Activated CD8-positive, alpha-beta memory T cell treated with anti-CD3 and anti-CD28 coated beads, Interleukin-2, amount 10 ng/mL, durations not matched to agents 7 days and 5 days (primary cell): ENCODE data around the gene BCL2L1. TPM values are rescaled to one million over a fixed set of nuclear protein-coding genes. Genes with fewer than 3 reads are reported as not detected.
"Not testable (repeated sequence)": the region's sequence is repeated elsewhere in the genome, so short reads cannot be mapped to it uniquely, and the experiment has no call there.

Experiments
- ATAC-seq: fragments of 150-1000 bp; cut with Tn5 transposase; one replicate; pipeline ENCODE4 v1.10.0; 2021; ENCODE audit warnings: moderate library complexity
- CTCF ChIA-PET: fragments of 350-600 bp; sonication (Branson Sonifier 250); formaldehyde crosslinking; loops from one replicate; lab custom pipeline; 2021; ENCODE audit warnings: antibody characterized with exemption; lab: Charles Lee
- DNase-seq: peaks from one replicate; pipeline ENCODE4 v3.0.0-alpha.2; 2020
- H3K27ac Mint-ChIP-seq: one replicate; pipeline ENCODE4 v1.8.0; 2021; ENCODE audit warnings: mild to moderate bottlenecking, mixed read lengths
- H3K27me3 Mint-ChIP-seq: one replicate; pipeline ENCODE4 v1.8.0; 2021; ENCODE audit warnings: mixed read lengths
- H3K36me3 Mint-ChIP-seq: one replicate; pipeline ENCODE4 v1.8.0; 2021; ENCODE audit warnings: mild to moderate bottlenecking, mixed read lengths
- H3K4me1 Mint-ChIP-seq: one replicate; pipeline ENCODE4 v1.8.0; 2021; ENCODE audit warnings: mixed read lengths
- H3K4me3 Mint-ChIP-seq: one replicate; pipeline ENCODE4 v1.8.0; 2021; ENCODE audit warnings: mild to moderate bottlenecking, moderate library complexity, mixed read lengths
- H3K9me3 Mint-ChIP-seq: one replicate; pipeline ENCODE4 v1.8.0; 2022; ENCODE audit warnings: low read depth, mixed read lengths
- total RNA-seq, 2 experiments: library from RNA; stranded (reverse); gene quantifications; one replicate each; pipeline ENCODE4 v1.2.3, GENCODE V29; 2021

The BCL2L1 gene
- total RNA-seq, 2 experiments from 2014 or later, result 69.8 to 121 TPM

GRCh38 chr20:31652917-31653396, 69.7 kb downstream of the BCL2L1 start:
- Mint-ChIP-seq H3K27me3 (peaks cover 48% of the 10 kb centered on the region), H3K9me3 (no peaks in the 10 kb centered on the region), H3K4me1 (no peaks in the 10 kb centered on the region), H3K4me3 (no peak overlapping the region), H3K36me3 (no peaks in the 10 kb centered on the region), H3K27ac (no peak overlapping the region)
- no peak for ATAC-seq
- CTCF ChIA-PET, result interaction anchor here (1.1 to 25.0 kb wide), 4 partner anchors 9 to 62 kb away, joined by 4 to 685 read pairs (median 6); partner anchors contain the start of gene BCL2L1
- DNase-seq, result no peak

- not testable (repeated sequence) for H3K9me3 Mint-ChIP-seq, H3K36me3 Mint-ChIP-seq, H3K27ac Mint-ChIP-seq, DNase-seq, H3K4me3 Mint-ChIP-seq, ATAC-seq, H3K4me1 Mint-ChIP-seq
- CTCF ChIA-PET, result interaction anchor here (1.4 to 25.0 kb wide), 3 partner anchors 12 to 67 kb away, joined by 3 to 685 read pairs (median 6); partner anchors contain the start of gene BCL2L1
- H3K27me3 Mint-ChIP-seq, result peaks cover 75% of the 10 kb centered on the region
These were observed 74.6 kb downstream of the BCL2L1 start for GRCh38 chr20:31648104-31648503.

- Mint-ChIP-seq H3K9me3 (no peaks in the 10 kb centered on the region), H3K4me3 (no peak overlapping the region), H3K4me1 (peaks cover 21% of the 10 kb centered on the region), H3K27me3 (peaks cover 72% of the 10 kb centered on the region), H3K36me3 (no peaks in the 10 kb centered on the region), H3K27ac (no peak overlapping the region)
- CTCF ChIA-PET, result interaction anchor here (0.7 to 6.4 kb wide), 5 partner anchors 11 to 78 kb away, joined by 3 to 38 read pairs (median 5); partner anchors contain the start of gene BCL2L1
- DNase-seq, result no peak
- ATAC-seq, result no peak
These were observed 78.0 kb downstream of the BCL2L1 start for GRCh38 chr20:31644701-31645100.

- Mint-ChIP-seq H3K36me3 (no peaks in the 10 kb centered on the region), H3K4me1 (peaks cover 21% of the 10 kb centered on the region)
- CTCF ChIA-PET, result interaction anchor here (1.5 to 6.4 kb wide), 4 partner anchors 9 to 83 kb away, joined by 3 to 38 read pairs (median 5); partner anchors contain the start of gene BCL2L1
These were observed 79.1 kb downstream of the BCL2L1 start for GRCh38 chr20:31643522-31643921.

GRCh38 chr20:31642837-31643236, 79.8 kb downstream of the BCL2L1 start:
- Mint-ChIP-seq H3K27ac (peak overlapping the region; percentile 16), H3K4me1 (peaks cover 21% of the 10 kb centered on the region), H3K4me3 (no peak overlapping the region), H3K36me3 (no peaks in the 10 kb centered on the region), H3K9me3 (no peaks in the 10 kb centered on the region), H3K27me3 (peaks cover 77% of the 10 kb centered on the region)
- CTCF ChIA-PET, result interaction anchor here (1.5 to 6.4 kb wide), 4 partner anchors 9 to 82 kb away, joined by 3 to 38 read pairs (median 5); partner anchors contain the start of gene BCL2L1
- DNase-seq (peak; percentile 49), ATAC-seq (no peak)

More at GRCh38 chr20:31643522-31643921, 79.1 kb downstream of the BCL2L1 start:
- no peak overlapping the region for H3K4me3 Mint-ChIP-seq
- ATAC-seq, result no peak
- peaks cover 76% of the 10 kb centered on the region for H3K27me3 Mint-ChIP-seq
- H3K9me3 Mint-ChIP-seq, result no peaks in the 10 kb centered on the region
- no peak overlapping the region for H3K27ac Mint-ChIP-seq
- no peak for DNase-seq

- ATAC-seq (peak; percentile 78), DNase-seq (peak; percentile 65)
- Mint-ChIP-seq H3K4me1 (peaks cover 21% of the 10 kb centered on the region), H3K9me3 (no peaks in the 10 kb centered on the region), H3K4me3 (no peak overlapping the region), H3K36me3 (no peaks in the 10 kb centered on the region), H3K27ac (no peak overlapping the region), H3K27me3 (peaks cover 66% of the 10 kb centered on the region)
- CTCF ChIA-PET, result interaction anchor here (0.8 to 6.4 kb wide), 10 partner anchors 11 to 97 kb away, joined by 3 to 38 read pairs (median 4); partner anchors contain the start of genes BCL2L1 and TPX2
These were observed 81.3 kb downstream of the BCL2L1 start for GRCh38 chr20:31641391-31641790.

GRCh38 chr20:31640259-31640658, 82.4 kb downstream of the BCL2L1 start:
- CTCF ChIA-PET, result interaction anchor here (0.5 to 6.4 kb wide), 6 partner anchors 8 to 89 kb away, joined by 3 to 38 read pairs (median 6); partner anchors contain the start of gene BCL2L1
- Mint-ChIP-seq H3K27me3 (peaks cover 65% of the 10 kb centered on the region), H3K36me3 (no peaks in the 10 kb centered on the region), H3K4me1 (peaks cover 21% of the 10 kb centered on the region), H3K9me3 (no peaks in the 10 kb centered on the region), H3K4me3 (no peak overlapping the region), H3K27ac (no peak overlapping the region)
- ATAC-seq (no peak), DNase-seq (no peak)

- Mint-ChIP-seq H3K27ac (no peak overlapping the region), H3K4me3 (no peak overlapping the region), H3K9me3 (no peaks in the 10 kb centered on the region), H3K4me1 (peaks cover 21% of the 10 kb centered on the region), H3K36me3 (no peaks in the 10 kb centered on the region), H3K27me3 (peaks cover 58% of the 10 kb centered on the region)
- ATAC-seq (no peak), DNase-seq (no peak)
- CTCF ChIA-PET, result interaction anchor here (1.9 kb wide), 1 partner anchor 26 kb away, joined by 5 read pairs; no protein-coding TSS in a partner anchor
These were observed 83.9 kb downstream of the BCL2L1 start for GRCh38 chr20:31638816-31639215.

GRCh38 chr20:31638317-31638716, 84.4 kb downstream of the BCL2L1 start:
- no peaks in the 10 kb centered on the region for H3K9me3 Mint-ChIP-seq
- H3K4me3 Mint-ChIP-seq, result no peak overlapping the region
- ATAC-seq (no peak), DNase-seq (no peak)
- H3K27ac Mint-ChIP-seq, result no peak overlapping the region
- CTCF ChIA-PET, result interaction anchor here (1.9 kb wide), 1 partner anchor 26 kb away, joined by 5 read pairs; no protein-coding TSS in a partner anchor
- H3K36me3 Mint-ChIP-seq, result no peaks in the 10 kb centered on the region
- peaks cover 21% of the 10 kb centered on the region for H3K4me1 Mint-ChIP-seq
- peaks cover 55% of the 10 kb centered on the region for H3K27me3 Mint-ChIP-seq

GRCh38 chr20:31637660-31638059, 85.0 kb downstream of the BCL2L1 start, which contains the start of gene COX4I2:
COX4I2 (plus strand) TSS chr20:31637912; CDS start chr20:31639018, 1,106 bp downstream.
- peaks cover 50% of the 10 kb centered on the region for H3K27me3 Mint-ChIP-seq
- ATAC-seq (no peak), DNase-seq (no peak)
- H3K27ac Mint-ChIP-seq, result no peak within 1 kb of the TSS
- peaks cover 16% of the 10 kb centered on the region for H3K4me1 Mint-ChIP-seq
- H3K36me3 Mint-ChIP-seq, result no peaks in the 10 kb centered on the region
- CTCF ChIA-PET, result no interaction called here
- no peaks in the 10 kb centered on the region for H3K9me3 Mint-ChIP-seq
- H3K4me3 Mint-ChIP-seq, result no peak within 1 kb of the TSS

- H3K36me3 Mint-ChIP-seq, result no peaks in the 10 kb centered on the region
- no peak for ATAC-seq
These were observed 89.2 kb downstream of the BCL2L1 start for GRCh38 chr20:31633339-31633914.

GRCh38 chr20:31632548-31633338, 89.9 kb downstream of the BCL2L1 start:
- Mint-ChIP-seq H3K36me3 (no peaks in the 10 kb centered on the region), H3K27me3 (peaks cover 19% of the 10 kb centered on the region), H3K4me1 (peaks cover 6% of the 10 kb centered on the region), H3K9me3 (no peaks in the 10 kb centered on the region), H3K27ac (no peak overlapping the region), H3K4me3 (no peak overlapping the region)
- DNase-seq (no peak), ATAC-seq (no peak)
- CTCF ChIA-PET, result interaction anchor here (0.7 to 6.3 kb wide), 12 partner anchors 7 to 172 kb away, joined by 3 to 101 read pairs (median 4); partner anchors contain the start of gene BCL2L1

More at GRCh38 chr20:31633339-31633914, 89.2 kb downstream of the BCL2L1 start:
- no peaks in the 10 kb centered on the region for H3K9me3 Mint-ChIP-seq
- no peak overlapping the region for H3K4me3 Mint-ChIP-seq
- CTCF ChIA-PET, result interaction anchor here (0.9 to 6.3 kb wide), 27 partner anchors 9 to 173 kb away, joined by 3 to 101 read pairs (median 5); partner anchors contain the start of genes BCL2L1 and TPX2
- H3K4me1 Mint-ChIP-seq, result peaks cover 6% of the 10 kb centered on the region
- H3K27me3 Mint-ChIP-seq, result peaks cover 17% of the 10 kb centered on the region
- H3K27ac Mint-ChIP-seq, result no peak overlapping the region
- DNase-seq, result no peak
